ENCODE results near the gene LRRC31. TPM values are rescaled to one million over a fixed set of nuclear protein-coding genes. Genes with fewer than 3 reads are reported as not detected.

Gene LRRC31
- polyA plus RNA-seq, 3 donors, result not detected

- H3K4me3 ChIP-seq (replicated peaks in 1 of 3; ENCODE audit: low read depth in 2 of 3, low read length in 3 of 3), result no peak overlapping the region
- H3K27ac ChIP-seq (ENCODE audit: low read depth in 1 of 2, low read length in 2 of 2), result no peak overlapping the region
- no peaks in the 10 kb centered on the region for H4K20me1 ChIP-seq (ENCODE audit: insufficient read depth, low read length)
- no peaks in the 10 kb centered on the region for H3K36me3 ChIP-seq (replicated peaks in 1 of 2; ENCODE audit: control insufficient read depth in 1 of 2, insufficient read depth in 2 of 2, low read length in 2 of 2)
- no peaks in the 10 kb centered on the region for H3K27me3 ChIP-seq (ENCODE audit: control insufficient read depth in 2 of 2, insufficient read depth in 2 of 2, low read length in 2 of 2)
- DNase-seq, result no peak
- H3K4me1 Mint-ChIP-seq, result no peaks in the 10 kb centered on the region
- H3K4me2 ChIP-seq (replicated peaks; ENCODE audit: extremely low read depth, low read length, poor library complexity, severe bottlenecking), result no peak overlapping the region
- H3K4me1 ChIP-seq (ENCODE audit: control insufficient read depth in 1 of 2, insufficient read depth in 2 of 2, low read length in 2 of 2), result no peaks in the 10 kb centered on the region
- no peaks in the 10 kb centered on the region for H3K79me2 ChIP-seq (ENCODE audit: insufficient read depth, low read length)
- TF ChIP-seq CTCF (IDR thresholded peaks at IDR 0.05), result no peak
- 100% methylated on average over 1 of the region's 5 CpGs for WGBS (ENCODE audit: insufficient coverage)
- no peak overlapping the region for H3K4me3 Mint-ChIP-seq
- H3K27me3 Mint-ChIP-seq (ENCODE audit: low read depth in 3 of 3), result peaks cover 0 to 2% (median 2%) of the 10 kb centered on the region in 3 donors
- H3K27ac Mint-ChIP-seq, result no peak overlapping the region
- H3K9me3 Mint-ChIP-seq, result no peaks in the 10 kb centered on the region
- intact Hi-C loops (cut with micrococcal nuclease), result no loop called here
- no peak overlapping the region for H3K9ac ChIP-seq (ENCODE audit: insufficient read depth, low read length, poor library complexity, severe bottlenecking)
- H2AFZ ChIP-seq (ENCODE audit: insufficient read depth, low read depth, low read length, poor library complexity, severe bottlenecking), result no peak overlapping the region
- no peaks in the 10 kb centered on the region for H3K9me3 ChIP-seq (replicated peaks in 1 of 2; ENCODE audit: control insufficient read depth in 1 of 2, insufficient read depth in 1 of 2, low read length in 2 of 2)
- H3K36me3 Mint-ChIP-seq, result no peaks in the 10 kb centered on the region
Observed at GRCh38 chr3:169886671-169887070, 16.9 kb upstream of the LRRC31 start.

GRCh38 chr3:169880576-169881250 lies 11.0 kb upstream of the LRRC31 start:
- DNase-seq, result no peak
- WGBS (ENCODE audit: insufficient coverage), result 86% methylated on average over 3 of the region's 4 CpGs
- Histone ChIP-seq H3K9me3 (replicated peaks in 1 of 2; ENCODE audit: control insufficient read depth in 1 of 2, insufficient read depth in 1 of 2, low read length in 2 of 2) (no peaks in the 10 kb centered on the region), H3K4me2 (replicated peaks; ENCODE audit: extremely low read depth, low read length, poor library complexity, severe bottlenecking) (no peak overlapping the region), H4K20me1 (ENCODE audit: insufficient read depth, low read length) (no peaks in the 10 kb centered on the region), H3K4me3 (replicated peaks in 1 of 3; ENCODE audit: low read depth in 2 of 3, low read length in 3 of 3) (no peak overlapping the region), H3K4me1 (ENCODE audit: control insufficient read depth in 1 of 2, insufficient read depth in 2 of 2, low read length in 2 of 2) (peaks cover 0 to 5% of the 10 kb centered on the region in 2 donors), H3K27me3 (ENCODE audit: control insufficient read depth in 2 of 2, insufficient read depth in 2 of 2, low read length in 2 of 2) (no peaks in the 10 kb centered on the region), H3K9ac (ENCODE audit: insufficient read depth, low read length, poor library complexity, severe bottlenecking) (no peak overlapping the region), H3K27ac (ENCODE audit: low read depth in 1 of 2, low read length in 2 of 2) (no peak overlapping the region), H2AFZ (ENCODE audit: insufficient read depth, low read depth, low read length, poor library complexity, severe bottlenecking) (no peak overlapping the region), H3K36me3 (replicated peaks in 1 of 2; ENCODE audit: control insufficient read depth in 1 of 2, insufficient read depth in 2 of 2, low read length in 2 of 2) (no peaks in the 10 kb centered on the region), H3K79me2 (ENCODE audit: insufficient read depth, low read length) (no peaks in the 10 kb centered on the region)
- Mint-ChIP-seq H3K4me3 (no peak overlapping the region), H3K27me3 (ENCODE audit: low read depth in 3 of 3) (peaks cover 0 to 2% (median 2%) of the 10 kb centered on the region in 3 donors), H3K9me3 (peaks cover 0 to 2% (median 0%) of the 10 kb centered on the region in 7 donors), H3K36me3 (no peaks in the 10 kb centered on the region), H3K27ac (peak overlapping the region in 1 of 7 donors; percentile 63), H3K4me1 (peaks cover 15% of the 10 kb centered on the region)
- no peak for TF ChIP-seq CTCF (IDR thresholded peaks at IDR 0.05)
- intact Hi-C loops (cut with micrococcal nuclease), result no loop called here
